NCI-H146 treated with DMSO at 0.1 percent for 48 hours (cell line): ENCODE data around the gene HES5.
A peak's percentile ranks its signal among the peaks of the same experiment; 100 is the strongest.

Experiments used
- DNase-seq: peaks from one replicate; lab custom pipeline; 2025; ENCODE audit not compliant: unreplicated experiment; lab: John Stamatoyannopoulos, UW

The HES5 gene

DNA sequence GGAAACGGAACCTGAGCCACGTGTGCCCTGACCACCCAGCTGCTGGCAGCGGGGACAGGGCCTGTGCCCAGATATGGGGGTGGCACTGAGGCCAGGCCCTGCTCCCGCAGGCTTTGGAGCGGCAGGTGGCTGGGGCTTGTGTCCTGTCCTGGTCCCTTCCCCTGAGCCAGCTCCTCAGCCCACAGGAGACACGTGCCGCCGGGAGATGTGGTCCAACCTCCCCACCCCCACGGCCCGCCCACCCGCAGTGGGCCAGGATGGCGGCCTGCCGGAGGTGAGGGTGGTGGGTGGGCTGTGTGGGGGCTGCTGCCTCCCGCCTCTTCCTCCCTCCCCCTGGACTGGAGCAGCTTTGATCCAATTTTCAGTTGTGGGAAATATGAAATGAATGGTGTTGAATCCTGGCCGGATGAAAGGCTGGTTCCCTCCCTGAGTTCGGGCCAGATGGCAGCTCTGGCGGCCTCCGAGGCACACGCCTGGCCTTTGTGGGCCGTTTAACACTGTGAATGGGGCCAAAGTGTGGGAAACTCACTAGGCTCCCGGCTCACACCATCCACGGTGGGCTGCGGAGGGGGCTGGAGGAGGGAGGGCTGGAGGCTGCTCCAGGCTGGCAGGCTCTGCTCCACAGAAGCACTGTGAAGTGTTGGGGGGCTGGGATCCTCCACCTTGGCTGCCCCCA lies 2.6 kb upstream of the HES5 start:
- DNase-seq, result no peak

DNA sequence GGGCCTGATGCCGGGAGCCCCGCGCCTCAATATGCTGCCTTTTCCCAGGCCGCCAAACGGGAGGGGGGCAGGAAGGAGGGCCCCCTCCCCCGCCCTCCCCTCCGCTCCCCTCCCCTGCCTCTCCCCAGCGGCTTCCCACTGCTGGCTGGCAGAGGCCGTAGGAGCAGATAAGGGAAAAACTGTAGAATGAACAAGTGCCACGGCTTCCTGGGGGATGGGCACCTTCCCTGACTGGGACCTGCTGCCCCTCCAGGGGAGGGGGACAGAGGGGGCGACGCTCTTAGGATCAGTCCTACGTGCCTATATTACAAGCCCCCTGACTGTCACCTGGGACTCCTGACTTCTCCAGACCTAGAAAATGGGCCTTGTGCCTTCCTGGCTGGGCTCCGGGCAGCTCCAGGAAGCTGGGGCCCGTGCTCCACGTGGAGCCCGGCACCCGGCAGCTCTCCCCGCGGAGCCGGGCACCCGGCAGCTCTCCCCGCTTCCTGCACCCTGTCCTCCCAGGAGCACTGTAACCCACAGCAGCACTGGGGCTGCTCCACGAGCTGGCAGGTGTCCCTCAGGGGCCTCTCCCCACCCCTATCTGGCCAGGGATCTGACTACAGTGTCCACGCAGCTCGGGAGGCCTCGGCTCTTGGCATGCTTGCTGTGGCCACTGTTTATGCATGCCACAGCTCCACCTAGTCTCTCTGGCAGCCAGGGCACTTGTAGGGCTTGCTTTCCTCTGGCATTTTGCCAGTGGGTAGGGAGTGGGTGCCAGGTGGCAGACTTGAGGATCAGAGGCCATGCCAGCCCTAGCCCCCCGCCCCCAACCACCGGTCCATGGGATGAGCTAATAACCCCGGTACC lies 674 bp upstream of the HES5 start:
- DNase-seq, result no peak

DNA sequence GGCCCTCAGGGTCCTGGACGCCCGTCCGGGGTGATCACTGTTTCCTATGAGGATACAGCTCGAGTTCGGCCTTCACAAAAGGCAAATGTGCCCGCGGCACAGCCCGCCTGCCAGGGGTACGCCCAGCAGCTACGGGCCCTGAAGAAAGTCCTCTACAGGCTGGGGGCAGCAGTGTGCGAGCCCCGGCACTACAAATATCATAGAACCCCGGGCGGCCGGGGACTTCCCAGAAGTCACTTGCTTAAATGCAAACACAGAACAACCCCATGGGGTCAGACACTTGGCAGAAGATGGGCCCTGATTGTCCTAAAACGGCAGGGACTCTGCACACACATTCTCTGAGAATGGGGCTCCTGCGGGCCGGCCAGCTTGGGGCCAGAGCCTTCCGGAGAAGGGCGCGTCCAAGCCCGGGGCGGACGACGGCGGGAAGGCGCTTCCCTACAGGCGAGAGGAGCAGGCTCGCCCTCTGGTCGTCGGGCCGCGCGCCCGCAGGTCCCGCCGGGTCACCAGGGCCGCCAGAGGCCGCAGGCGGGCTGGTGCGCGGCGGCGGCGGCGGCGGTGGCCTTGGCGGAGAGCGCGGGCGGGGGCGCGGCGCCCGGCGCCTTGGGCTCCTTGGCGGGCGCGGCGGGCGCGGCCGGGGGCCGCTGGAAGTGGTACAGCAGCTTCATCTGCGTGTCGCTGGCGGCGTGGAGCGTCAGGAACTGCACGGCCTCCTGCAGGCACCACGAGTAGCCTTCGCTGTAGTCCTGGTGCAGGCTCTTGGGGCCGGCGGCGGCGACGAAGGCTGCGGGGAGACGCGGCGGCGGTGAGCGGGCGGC lies 888 bp downstream of the HES5 start:
- DNase-seq, result no peak

DNA sequence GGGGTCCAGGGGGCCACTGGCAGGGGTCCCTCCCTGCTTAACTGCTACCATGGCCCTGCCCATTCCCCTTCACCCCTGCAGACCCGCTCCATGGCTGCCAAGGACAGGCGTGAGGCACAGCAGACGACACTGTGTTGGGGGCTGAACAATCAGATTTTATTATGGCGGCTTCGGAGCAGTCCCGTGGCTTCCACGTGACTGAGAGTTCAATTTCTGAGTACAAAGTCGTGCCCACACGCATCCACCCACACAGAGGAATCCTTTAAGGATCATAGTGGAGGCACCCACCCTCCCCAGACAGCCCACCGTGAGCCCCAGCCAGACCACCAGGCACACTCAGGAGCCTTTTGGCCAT lies 1.5 kb downstream of the HES5 start:
- DNase-seq, result no peak

DNA sequence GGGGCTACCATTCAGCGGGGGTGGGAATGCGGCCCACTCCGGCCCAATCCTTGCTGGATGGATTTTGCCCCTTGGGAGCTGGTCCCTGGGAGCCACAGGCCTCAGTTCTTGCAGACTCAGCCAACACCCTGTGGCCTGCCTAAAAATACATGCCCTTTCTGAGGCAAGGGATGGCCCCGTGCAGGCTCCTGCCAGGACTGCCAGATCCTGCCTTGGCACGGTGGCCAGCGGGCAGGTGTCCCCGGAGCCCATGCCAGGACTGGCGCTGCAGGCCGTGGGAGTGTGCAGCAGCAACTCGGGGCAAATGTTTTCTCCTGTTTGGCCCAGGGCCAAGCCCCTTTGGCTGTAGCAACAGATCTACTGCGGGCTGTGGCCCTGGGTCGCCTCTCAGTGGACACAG lies 2.0 kb downstream of the HES5 start:
- no peak for DNase-seq

DNA sequence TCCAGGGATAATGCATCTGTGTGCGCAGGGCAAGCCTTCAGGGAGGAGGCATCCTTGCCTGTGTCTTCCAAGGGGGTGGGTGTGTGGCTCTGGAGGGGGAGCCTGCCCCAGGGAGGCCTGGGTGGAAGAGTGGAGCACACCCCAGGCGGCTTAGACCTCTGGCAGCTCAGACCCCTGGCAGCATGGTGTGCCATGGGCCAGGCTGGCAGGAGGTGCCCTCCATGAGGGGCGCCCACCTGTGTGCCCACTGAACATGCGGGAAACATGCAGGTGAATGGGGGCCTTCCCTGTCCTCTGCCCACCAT lies 2.6 kb downstream of the HES5 start:
- no peak for DNase-seq

DNA sequence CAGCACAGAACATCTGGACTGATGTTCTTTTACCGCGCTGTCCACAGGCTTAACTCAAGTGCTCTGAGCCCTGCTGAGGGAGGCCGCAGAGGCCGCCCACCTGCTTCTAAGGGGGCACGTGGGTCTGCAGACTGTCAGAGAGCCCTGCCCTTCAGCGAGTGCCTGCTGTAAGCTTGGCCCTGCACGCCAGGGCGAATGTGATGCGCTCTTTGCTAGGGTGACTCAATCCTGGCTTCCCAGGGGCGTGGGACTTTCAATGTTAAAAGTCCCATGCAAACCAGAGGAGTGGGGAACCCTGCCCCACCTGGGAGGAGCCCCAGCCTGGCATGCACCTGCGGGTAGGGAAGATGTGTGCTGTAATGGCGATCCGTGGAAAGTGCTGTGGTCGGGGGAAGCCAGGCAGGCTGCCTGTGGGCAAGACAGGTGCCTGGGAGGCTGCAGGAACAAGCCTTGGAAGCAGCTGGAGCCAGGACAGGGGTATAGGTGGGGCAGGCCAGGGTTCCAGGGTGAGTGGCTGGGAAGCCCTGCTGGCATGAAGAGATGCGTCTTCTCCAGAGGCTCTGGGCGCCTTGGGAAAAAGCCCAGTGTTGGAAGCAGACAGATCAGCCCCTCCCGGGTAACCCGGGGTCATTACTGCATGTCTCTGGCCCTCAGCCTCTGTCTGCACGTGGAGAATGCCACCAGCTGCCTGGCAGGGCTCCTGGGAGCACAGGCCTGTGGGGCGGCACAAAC lies 3.1 kb downstream of the HES5 start:
- DNase-seq, result no peak

DNA sequence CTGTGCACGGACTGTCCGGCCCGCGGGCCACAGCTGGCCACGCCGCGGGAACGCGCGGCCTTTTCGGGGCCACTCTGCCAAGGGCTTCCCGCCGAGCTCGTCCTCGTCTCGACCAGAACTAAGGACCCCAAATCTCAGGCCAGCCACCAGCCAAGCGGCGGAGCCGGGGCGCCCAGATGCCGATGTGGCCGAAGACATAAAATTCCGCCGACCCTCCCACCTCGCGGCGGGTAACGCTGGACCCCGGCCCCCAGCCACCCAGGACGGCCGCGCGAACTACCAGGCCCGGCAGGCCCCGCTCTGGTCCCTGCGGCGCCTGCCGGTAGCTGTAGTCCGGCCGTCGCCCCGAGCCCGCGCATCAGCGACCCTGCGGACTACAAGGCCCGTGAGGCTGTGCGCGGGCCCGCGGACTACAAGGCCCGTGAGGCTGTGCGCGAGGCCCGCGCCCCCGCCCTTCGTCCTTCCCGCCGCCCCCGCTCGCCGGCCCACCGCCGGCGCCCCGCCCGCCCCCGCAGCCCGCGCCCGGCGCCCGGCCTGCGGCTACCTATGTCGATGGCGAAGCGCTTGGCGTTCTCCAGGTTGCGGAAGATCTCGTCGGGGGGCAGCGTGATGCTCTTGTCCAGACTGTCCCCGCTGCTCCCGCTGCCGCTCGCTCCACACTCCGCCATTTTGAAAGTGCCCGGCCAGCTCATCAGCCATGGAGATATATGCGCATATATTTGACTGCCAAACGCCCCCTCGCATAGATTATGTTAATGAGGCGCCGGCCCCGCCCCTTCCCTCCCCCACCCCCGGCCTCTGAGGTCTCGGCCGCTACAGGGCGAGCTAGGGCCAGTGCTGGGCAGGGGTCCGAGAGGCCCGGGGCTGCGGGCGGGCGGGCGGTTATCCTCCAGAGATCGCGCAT lies 3.9 kb downstream of the HES5 start, which contains the start of gene PANK4:
Gene PANK4, minus strand, starts transcription at position 677 of the 904 bp plus-strand sequence. Its CDS starts 9 bp downstream, at position 668.
- peak; percentile 61 for DNase-seq

DNA sequence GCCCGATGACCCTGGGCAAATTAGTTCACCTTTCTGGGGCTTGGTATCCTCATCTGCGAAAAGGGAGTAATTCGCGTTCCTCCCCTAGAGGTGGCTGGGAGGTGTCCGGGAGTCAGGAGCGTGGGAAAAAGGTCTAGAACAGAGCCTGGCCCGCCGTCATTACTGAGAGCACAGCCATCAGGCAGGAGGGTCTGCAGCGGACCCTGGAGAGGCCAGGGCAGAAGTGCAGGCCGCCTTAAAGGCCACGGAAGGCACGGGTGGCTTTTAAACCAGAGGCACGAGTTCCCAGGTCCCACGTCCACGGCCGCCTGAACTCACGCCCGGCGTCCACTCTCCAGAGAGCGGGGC lies 4.5 kb downstream of the HES5 start:
- no peak for DNase-seq

DNA sequence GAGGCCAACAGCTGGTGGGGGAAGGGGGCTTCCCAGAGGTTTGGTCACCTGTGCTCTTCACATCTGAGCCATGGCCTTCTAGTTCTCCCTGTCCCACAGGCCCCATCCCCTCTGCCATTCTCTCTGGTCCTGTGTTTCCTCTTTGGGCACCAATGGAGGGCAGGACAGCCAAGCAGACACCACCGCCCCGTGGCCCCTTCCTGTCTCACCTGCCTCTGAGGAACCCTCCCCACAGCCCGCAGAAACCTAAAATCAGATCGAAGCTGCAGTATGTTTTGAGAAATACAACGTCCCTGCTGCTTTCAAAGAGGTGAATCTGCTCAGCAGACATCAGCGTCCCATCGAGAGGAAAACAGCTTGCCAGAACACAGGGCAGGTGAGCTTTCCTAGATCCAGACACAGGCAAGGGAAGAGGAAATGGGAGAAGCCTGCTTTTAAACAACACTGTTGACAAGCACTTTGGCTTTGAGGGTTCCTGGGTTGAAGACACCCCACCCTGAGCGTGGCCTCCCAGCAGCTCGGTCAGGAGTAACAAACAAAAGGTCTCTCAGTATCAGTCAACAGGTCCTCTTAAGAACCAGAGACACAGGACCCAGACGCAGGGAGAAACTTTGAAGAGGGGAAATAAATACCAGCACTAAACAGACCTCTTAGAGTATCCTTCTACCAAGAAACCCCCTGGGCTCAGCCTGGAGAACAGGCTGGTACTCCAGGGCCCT lies 6.0 kb downstream of the HES5 start:
- DNase-seq, result no peak

DNA sequence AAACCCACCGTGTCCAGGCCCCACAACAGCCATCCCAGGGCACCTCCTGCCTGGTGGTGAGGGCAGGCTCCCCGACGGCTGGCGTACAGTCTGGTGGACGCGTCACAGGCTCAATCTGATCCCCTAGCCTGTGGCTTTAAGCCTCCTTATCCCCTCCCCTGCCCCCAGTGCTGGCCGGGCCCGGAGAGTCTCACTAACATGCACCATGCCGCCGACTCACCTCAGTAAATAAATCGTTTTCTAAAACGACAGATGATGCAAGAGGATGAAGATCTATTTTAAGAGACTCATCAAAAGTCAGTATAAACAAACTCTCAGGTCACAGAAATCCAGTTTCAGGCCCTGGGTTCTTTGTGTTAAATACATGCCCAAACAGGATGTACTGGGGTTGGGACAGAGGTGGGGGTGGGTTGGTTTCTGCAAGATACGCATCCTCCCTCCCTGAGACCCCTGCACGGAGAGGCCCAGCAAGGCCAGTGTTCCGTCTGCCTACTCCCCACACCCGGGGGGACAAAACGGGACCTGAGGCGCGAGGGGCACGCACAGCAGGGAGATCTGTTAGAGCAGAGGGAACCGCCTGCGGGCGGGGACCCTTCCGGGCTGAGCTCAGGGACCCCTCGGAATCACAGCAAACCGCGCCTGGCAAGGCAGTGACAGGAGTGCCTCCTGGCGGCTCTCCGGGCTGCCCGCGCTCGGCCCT lies 6.7 kb downstream of the HES5 start:
- no peak for DNase-seq

DNA sequence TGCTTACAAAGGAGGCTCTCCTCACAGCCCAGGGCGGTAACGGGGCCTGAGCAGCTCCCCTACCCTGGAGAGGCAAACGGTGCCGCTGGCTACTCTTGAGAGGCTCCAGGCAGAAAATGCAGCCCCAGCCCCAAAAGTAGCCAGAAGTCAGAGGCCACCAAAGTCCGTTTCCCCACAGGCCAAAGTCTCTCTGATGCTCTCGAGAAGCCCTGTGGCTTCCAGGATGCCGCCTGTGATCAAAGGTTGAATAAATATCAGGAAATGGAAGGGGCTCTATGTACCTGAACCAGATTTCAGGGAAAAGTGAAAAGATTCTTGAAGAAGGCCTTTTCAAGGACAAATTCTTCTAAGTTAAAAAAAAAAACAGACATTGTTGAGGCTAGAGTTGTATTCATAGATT lies 7.8 kb downstream of the HES5 start:
- no peak for DNase-seq

DNA sequence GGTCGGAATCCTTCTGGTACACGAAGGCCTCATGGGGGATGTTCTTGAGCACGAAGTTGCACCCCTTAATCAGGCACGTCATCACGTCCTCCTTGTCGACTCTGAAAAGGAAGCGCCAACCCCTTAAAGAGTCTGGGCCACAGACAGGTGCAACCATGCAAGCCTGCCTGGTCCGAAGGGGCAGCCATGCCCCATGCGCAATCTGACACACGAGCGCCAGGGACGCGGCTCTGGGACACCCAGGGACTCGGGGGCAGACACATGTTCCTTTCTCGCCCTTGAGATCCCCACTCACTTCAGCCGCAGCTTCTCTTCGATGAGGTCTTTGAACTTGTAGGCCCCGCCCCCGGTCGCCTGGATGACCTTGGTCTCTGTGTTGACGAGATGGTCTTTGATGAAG lies 9.3 kb downstream of the HES5 start:
- DNase-seq, result no peak

DNA sequence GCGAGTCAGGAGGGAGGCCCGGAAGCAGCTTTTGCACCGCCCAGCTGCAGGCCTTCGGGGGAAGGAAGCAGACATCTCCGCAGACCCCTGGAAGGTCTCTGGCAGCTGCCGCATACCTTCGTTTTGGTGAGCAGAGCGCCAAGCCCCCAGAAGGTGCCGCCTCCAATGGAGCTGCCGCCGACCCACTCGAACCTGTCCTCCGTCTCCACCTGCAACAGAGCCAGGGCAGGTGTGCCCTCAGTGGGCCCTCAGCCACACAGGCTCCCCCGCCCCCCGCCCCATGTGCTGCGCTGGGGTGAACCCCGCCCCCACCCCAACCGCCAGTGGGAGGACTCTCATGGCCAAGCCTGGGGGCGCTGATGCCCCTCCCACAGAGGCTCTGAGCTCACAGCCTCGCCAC lies 9.9 kb downstream of the HES5 start:
- no peak for DNase-seq

DNA sequence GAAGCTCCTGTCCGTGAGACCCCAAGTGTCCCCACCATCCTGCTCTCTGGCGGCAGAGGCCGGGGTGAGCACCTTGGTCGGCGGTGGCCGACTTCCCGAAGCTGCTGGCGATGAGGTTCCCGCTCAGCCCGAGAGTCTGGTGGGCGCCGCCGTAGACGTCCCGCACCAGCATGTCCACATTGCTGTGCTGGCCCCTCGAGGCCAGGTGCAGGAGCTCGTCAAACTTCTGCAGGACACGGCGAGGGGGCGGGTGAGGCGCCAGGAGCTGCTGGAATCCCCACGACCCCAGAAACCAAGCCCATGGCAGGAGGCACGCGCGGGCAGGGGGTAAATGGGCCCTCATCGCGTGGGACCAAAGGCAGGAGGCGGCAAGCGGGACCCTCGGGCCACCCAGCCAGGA lies 10.3 kb downstream of the HES5 start:
- no peak for DNase-seq

DNA sequence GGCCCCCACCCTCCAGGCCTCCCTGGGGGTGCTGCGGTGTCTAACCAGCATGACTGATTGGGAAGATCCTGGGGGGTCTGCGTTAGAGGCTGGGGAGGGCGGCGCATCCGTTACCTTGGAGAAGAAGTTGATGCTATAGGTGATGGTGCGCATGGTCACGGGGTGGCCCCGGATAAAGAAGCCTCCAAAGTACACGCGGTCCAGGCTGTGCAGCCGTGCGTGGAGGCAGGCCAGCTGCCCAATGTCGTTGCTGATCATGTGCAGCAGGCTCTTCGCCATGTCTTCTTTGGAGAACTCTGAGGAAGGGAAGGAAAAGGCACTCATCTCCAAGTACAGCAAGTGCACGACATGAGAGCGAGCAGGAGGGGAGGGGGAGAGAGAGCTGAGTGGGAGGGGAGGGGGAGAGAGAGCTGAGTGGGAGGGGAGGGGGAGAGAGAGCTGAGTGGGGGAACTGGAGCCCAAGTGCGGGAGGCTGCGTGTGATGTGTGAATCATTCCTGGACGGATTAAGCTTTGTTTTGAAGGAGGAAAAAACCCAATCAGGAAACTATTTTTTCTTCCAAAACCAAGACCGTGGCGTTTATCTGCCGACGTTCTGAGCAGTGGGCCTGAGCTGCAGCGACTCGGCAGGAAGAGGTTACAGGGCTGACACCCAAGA lies 10.9 kb downstream of the HES5 start:
- DNase-seq, result no peak

DNA sequence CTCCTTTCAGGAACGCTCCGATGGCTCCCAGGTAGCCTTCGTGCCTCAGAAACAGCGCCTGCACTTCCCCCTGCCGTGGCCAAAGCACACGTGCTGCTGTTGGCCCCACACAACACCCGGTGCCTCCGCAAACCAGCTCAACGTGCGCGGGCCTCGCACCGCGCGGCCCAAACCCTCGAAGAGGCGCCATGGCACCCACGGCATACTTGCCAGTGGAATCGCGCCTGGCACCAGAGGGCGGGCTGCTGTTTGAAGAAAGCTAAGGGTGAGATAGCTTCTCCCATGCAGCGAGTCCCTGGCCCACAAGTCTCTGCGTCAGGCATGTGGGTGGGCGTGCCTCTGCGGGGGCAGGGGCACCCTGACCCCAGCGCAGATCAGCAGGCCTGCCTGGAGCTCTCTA lies 11.5 kb downstream of the HES5 start:
- DNase-seq, result no peak

DNA sequence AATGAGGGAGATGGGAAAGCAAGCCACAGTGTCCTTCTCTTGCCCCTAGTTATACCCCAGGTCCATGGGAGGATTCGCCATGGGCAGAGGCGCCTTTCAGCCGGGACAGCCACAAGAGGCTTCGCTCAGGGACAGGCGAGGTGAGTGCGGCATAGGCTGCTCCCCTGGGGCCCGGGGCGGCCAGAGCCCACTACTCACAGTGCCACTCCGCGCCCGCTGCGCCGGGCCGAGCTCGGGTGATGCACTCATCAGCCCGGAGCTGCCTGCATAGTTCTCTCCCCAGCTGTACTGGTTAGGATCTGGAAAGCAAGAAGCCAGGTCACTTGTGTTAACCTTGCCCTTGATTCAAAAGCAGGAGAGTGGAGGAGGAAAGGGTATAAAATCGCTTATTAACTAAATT lies 12.1 kb downstream of the HES5 start:
- no peak for DNase-seq

DNA sequence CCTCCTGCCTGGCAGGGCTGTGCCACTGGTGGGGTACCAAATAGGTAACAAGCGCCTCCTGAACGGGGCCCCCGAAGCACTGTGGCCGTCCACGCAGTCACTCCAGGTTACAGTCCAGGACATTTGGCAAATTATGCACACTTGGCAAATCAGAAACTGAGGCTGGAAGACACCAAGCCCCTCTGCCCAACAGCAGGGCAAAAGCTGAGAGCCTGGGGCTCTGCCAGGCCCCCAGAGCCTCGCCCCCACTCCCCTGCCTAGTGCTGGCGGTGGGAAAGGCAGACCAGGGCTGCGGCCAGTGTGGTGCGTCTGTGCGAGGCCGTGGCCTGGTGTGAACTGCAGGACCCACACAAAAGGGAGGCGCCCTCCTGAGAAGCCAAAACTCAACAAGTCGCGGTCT lies 13.1 kb downstream of the HES5 start:
- no peak for DNase-seq
